ENCODE measurements around the gene HSPA12B.
A peak's percentile ranks its signal among the peaks of the same experiment; 100 is the strongest.

HSPA12B gene

GRCh38 chr20:3766422-3767109 lies 34.1 kb downstream of the HSPA12B start (continued):
- TF ChIP-seq ZNF398 (tag by site-specific recombination; IDR thresholded peaks at IDR 0.05) (no peak), KLF1 (tag by site-specific recombination; IDR thresholded peaks at IDR 0.05) (peak; percentile 35), YY2 (tag by site-specific recombination; IDR thresholded peaks at IDR 0.05) (no peak), GLI4 (tag by site-specific recombination; IDR thresholded peaks at IDR 0.05) (no peak), HOXC10 (CRISPR knock-in tag; IDR thresholded peaks at IDR 0.05) (no peak), YY1 (tag by site-specific recombination; IDR thresholded peaks at IDR 0.05) (no peak), ZNF561 (tag by site-specific recombination; IDR thresholded peaks at IDR 0.05; ENCODE audit: borderline replicate concordance) (no peak), KLF9 (tag by site-specific recombination; IDR thresholded peaks at IDR 0.05; ENCODE audit: low read depth) (peak; percentile 87), ZNF48 (tag by site-specific recombination; IDR thresholded peaks at IDR 0.05) (no peak), ZNF600 (tag by site-specific recombination; IDR thresholded peaks at IDR 0.05) (peak; percentile 60; the same call in 1 of the 2 replicates), HOXA7 (CRISPR knock-in tag; IDR thresholded peaks at IDR 0.05; ENCODE audit: borderline replicate concordance) (no peak), ZBTB8A (tag by site-specific recombination; IDR thresholded peaks at IDR 0.05) (no peak), TCF7L2 (IDR thresholded peaks at IDR 0.05; ENCODE audit: borderline replicate concordance, low read depth, low read length) (no peak), ZNF837 (tag by site-specific recombination; IDR thresholded peaks at IDR 0.05) (no peak), ZNF335 (tag by site-specific recombination; conservative IDR thresholded peaks at IDR 0.05) (0 out of 2 replicates have a peak, but pooled peaks have one; percentile 84), SP2 (tag by site-specific recombination; IDR thresholded peaks at IDR 0.05) (peak; percentile 23; the same call in 1 of the 2 replicates), ZBTB7A (tag by site-specific recombination; IDR thresholded peaks at IDR 0.05; ENCODE audit: low read depth) (no peak), ZNF560 (tag by site-specific recombination; IDR thresholded peaks at IDR 0.05; ENCODE audit: borderline replicate concordance) (no peak), ZNF24 (tag by site-specific recombination; IDR thresholded peaks at IDR 0.05) (no peak), ZNF121 (tag by site-specific recombination; IDR thresholded peaks at IDR 0.05) (no peak), ZBTB20 (tag by site-specific recombination; IDR thresholded peaks at IDR 0.05) (no peak), ZNF280D (tag by site-specific recombination; IDR thresholded peaks at IDR 0.05) (no peak), ZNF830 (tag by site-specific recombination; IDR thresholded peaks at IDR 0.05; ENCODE audit: low read depth) (no peak), PRDM1 (tag by site-specific recombination; IDR thresholded peaks at IDR 0.05) (0 out of 2 replicates have a peak, but pooled peaks have one; percentile 5), ZBTB1 (tag by site-specific recombination; IDR thresholded peaks at IDR 0.05) (no peak), ZNF280C (tag by site-specific recombination; IDR thresholded peaks at IDR 0.05) (no peak), SP7 (tag by site-specific recombination; IDR thresholded peaks at IDR 0.05) (no peak), ZNF610 (tag by site-specific recombination; IDR thresholded peaks at IDR 0.05; ENCODE audit: borderline replicate concordance) (no peak), ZNF426 (tag by site-specific recombination; IDR thresholded peaks at IDR 0.05) (no peak), ZNF416 (tag by site-specific recombination; IDR thresholded peaks at IDR 0.05) (no peak)
- TF ChIP-seq, protein P1, sequence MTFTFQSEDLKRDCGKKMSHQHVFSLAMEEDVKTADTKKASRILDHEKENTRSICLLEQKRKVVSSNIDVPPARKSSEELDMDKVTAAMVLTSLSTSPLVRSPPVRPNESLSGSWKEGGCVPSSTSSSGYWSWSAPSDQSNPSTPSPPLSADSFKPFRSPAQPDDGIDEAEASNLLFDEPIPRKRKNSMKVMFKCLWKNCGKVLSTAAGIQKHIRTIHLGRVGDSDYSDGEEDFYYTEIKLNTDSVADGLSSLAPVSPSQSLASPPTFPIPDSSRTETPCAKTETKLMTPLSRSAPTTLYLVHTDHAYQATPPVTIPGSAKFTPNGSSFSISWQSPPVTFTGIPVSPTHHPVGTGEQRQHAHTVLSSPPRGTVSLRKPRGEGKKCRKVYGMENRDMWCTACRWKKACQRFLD (tag by site-specific recombination; IDR thresholded peaks at IDR 0.05), result no peak
- TF ChIP-seq, protein P2, sequence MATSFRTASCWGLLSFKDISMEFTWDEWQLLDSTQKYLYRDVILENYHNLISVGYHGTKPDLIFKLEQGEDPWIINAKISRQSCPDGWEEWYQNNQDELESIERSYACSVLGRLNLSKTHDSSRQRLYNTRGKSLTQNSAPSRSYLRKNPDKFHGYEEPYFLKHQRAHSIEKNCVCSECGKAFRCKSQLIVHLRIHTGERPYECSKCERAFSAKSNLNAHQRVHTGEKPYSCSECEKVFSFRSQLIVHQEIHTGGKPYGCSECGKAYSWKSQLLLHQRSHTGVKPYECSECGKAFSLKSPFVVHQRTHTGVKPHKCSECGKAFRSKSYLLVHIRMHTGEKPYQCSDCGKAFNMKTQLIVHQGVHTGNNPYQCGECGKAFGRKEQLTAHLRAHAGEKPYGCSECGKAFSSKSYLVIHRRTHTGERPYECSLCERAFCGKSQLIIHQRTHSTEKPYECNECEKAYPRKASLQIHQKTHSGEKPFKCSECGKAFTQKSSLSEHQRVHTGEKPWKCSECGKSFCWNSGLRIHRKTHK (tag by site-specific recombination; IDR thresholded peaks at IDR 0.05), result no peak
